GM18526 (cell line): ENCODE results near the gene ASAP2.

Source experiments
- POLR2A ChIP-seq: IDR thresholded peaks from 3 replicates; pipeline ENCODE4 v1.6.1; 2011; ENCODE audit not compliant: insufficient read length; ENCODE audit errors: extremely low read depth

Gene ASAP2

GRCh38 chr2:9312591-9312990, 106.0 kb downstream of the ASAP2 start:
- TF ChIP-seq POLR2A: no peak

- no peak for TF ChIP-seq POLR2A
These were observed 106.8 kb downstream of the ASAP2 start for GRCh38 chr2:9313443-9313842.

DNA sequence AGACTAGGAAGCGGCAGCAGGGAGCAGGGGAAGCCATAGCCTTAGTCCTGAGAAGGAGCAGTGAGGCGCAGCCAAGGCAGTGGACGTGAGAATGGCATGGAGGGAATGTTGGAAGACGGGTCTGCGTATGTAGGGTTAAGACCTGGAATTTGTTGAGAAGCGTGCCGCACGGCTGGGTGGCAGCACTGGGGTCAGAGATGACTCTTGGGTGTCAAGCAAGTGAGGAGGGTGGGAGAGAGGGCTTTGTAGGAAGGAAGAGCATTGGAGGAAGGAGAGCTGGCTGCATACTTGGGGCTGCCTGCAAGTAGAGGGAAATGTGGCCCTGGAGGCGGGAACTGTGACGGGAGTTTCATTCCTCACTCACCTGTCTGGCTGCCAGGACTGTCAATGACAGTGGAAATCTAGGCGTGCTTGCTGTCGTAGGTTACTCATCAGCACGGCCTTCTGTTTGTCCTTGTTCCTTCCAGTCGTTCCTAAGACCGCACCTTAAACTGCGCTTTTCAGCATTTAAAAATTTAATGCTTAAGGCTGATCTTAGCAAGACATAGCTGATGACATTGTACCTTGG, 108.8 kb downstream of the ASAP2 start:
- TF ChIP-seq POLR2A: no peak

DNA sequence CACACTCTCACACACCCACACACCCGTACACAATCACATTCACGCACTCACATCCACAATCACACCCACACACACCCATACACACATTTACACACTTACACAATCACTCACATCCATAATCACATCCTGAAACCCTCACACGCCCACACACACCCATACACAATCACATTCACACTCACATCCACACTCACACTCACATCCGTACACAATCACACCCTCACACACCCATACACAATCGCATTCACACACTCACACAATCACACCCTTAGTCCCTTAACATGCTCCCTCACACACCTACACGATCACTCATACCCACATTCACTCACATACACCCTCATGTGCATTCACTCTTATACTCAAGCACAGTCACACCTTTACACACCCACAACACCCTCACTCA, 110.9 kb downstream of the ASAP2 start:
- TF ChIP-seq POLR2A: no peak

DNA sequence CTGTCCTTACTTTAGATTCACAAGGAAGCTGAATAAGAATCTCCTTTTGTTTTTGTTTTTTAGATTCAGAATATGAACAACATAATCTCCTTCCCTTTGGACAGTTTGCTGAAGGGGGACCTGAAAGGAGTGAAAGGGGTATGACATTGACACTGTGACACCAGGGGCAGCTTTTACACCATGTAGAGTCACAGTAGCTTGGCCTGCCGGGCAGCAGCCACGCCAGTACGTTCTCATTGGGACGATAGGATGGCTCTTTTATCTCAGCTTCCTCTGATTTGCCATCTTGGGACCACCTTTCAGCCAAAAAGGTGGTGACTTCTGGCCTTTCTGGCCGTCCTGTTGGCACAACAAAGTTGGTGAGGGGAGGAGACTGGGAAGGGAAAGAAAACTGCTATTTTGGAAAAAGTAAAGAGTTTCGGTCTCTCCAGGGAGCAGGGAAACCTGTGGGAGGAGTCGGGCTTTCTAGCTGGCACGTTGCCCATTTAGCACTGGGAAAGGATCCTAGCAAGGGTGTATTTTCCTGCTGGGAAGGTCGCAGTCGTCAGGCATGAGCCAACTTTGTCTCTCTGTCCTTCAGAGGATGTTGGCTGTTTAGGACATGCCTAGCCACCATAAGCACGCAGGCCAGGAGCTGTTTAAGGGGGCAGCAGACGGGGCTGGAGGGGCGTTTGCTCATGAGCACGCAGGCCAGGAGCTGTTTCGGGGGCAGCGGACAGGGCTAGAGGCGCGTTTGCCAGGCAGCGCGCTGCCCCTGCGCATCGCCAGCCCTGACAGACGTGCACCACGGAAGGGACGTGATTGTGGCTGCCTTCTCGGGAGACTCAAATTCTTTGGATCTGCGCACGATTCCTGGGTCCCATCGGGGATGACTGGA, 112.1 kb downstream of the ASAP2 start:
- TF ChIP-seq POLR2A: no peak

- no peak for TF ChIP-seq POLR2A
These were observed 112.7 kb downstream of the ASAP2 start for GRCh38 chr2:9319338-9319715.

- no peak for TF ChIP-seq POLR2A
These were observed 116.0 kb downstream of the ASAP2 start for GRCh38 chr2:9322576-9322975.

DNA sequence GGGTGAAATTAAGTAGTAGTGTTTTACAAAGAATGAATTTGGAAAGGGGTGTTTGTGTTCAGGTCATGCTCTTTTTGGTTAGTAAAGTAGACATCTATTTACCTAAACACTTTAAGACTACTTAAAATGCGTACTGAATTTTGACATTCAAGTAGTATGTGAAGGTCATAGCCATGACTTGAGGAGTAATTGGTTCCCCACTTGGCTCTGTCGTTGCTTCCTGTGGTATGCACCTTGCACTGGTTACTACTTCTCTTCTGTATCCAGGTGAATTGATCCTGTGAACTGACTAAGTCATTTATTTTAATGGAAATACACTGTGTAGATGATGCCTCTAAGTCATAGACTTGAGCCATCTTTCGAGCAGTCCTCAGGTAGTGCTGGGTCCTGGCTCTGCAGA, 118.8 kb downstream of the ASAP2 start:
- no peak for TF ChIP-seq POLR2A

DNA sequence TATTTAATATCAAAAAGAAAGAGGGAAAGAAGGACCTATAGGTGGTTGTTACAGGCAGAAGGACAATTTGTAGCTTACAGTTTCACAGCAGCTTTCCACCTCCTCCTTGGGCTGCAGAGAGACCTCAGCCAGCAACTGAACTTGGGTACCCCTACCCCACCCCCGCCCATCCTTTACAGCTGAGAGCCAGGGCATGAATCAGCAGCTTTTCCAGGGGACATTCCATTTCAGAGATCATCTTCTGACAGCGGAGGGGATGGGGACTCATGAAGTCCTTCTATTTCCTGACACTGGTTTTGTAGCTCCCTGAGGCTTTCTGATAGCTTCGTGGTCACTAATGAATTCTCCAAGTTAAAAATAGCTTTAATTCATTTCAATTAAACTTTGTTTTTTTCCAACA, 120.4 kb downstream of the ASAP2 start:
- TF ChIP-seq POLR2A: no peak

- TF ChIP-seq POLR2A: no peak
These were observed 121.3 kb downstream of the ASAP2 start for GRCh38 chr2:9327873-9328352.

DNA sequence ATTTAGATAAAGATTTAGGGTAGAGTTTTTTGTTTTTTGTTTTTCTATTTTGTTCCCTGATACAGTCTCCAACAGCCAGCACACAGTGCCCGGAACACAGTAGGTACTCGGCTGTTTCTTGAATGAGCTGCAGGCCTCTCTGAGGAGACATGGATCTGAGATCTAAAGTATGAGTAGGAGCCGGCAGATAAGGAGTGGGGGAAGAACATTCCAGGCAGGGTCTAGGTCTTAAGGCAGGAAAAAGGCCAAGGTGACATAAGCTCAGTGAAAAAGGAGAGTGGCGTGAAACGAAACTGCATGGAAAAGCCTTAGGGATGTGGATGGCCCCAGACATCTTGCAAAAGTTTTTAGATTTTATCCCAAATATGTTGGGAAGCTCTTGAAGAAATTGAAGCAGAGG, 122.3 kb downstream of the ASAP2 start:
- no peak for TF ChIP-seq POLR2A

- TF ChIP-seq POLR2A: no peak
These were observed 122.9 kb downstream of the ASAP2 start for GRCh38 chr2:9329497-9329896.

DNA sequence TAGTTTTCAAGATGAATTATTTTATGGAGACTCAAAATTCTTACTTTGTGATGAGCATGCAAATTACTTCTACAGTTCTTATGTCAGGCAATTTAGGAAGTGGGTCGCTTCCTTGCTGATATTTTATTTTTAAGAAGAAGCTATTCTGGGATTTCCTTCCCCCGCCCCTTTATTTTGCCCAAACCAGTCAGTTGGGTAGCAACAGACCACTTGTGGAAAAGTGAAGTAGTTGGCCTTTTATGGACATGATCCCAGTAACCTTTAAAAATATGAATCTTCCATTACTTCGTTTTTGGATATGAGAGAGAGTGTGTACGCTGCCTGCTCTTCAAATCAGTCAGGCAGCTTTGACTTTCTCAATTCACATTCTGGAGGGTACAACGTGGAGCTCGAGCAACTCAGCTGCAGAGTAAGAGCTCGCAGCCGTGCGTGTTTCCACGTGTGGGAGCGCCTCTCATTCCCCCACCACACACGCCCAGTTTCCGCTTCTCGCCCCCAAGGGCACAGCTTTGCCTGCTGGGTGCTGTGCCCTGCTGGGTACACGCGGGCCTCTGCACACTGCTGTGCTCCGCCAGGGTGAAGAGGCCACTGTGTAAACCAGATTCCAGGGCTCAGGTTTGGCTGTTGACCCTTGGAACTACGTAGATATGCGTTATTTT, 124.1 kb downstream of the ASAP2 start:
- no peak for TF ChIP-seq POLR2A

GRCh38 chr2:9331704-9332103, 125.1 kb downstream of the ASAP2 start:
- no peak for TF ChIP-seq POLR2A

DNA sequence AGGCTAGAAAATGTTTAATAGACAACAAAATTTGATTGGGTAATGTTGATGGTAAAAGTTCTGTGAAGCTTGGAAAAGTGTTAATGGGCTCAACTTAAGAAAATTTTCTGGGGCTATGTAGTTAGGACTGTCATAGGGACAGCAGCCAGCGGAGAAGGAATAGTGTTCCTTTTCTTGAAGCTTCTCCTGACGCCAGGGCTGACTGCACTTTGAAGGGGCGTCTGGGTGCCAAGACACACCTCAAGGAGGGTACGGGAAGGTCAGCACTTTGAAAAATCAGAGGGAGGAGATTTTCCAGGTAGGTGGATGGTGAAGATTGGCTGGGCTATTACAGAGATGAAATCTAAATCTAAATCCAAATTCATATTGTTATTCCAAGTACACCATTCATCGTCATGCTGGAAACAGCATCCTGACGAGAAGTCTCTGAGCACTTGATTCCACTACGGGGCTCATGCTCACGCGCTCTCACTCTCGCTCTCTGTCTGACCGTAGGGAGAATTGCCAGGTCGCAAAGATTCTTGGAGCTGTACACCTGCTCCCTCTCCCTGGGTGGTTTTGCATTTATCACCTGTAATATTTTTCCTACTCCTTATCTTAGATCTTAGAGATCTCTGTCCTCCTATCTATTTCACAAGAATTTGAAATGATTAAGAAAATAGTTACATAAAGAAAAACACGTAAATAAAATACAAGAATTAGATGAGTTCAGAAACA, 125.7 kb downstream of the ASAP2 start:
- no peak for TF ChIP-seq POLR2A

DNA sequence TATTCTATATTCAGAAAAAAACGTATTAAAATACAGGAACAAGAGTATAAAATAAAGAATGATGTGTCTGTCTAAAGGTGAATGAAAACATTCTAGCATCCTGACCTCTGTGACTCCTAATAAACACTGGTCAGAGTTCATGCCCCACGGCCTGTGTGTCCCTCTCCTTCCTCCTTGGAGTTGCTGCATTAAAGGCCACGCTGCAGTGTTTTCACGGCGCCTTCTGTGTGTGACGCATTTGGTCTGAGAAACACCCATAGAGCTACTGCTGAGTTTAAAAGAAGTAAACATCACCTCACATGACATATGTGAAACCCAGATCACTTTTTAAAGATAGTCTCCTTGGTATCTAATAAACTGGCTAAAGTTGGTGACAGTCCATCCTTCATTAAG, 126.2 kb downstream of the ASAP2 start:
- TF ChIP-seq POLR2A: no peak

DNA sequence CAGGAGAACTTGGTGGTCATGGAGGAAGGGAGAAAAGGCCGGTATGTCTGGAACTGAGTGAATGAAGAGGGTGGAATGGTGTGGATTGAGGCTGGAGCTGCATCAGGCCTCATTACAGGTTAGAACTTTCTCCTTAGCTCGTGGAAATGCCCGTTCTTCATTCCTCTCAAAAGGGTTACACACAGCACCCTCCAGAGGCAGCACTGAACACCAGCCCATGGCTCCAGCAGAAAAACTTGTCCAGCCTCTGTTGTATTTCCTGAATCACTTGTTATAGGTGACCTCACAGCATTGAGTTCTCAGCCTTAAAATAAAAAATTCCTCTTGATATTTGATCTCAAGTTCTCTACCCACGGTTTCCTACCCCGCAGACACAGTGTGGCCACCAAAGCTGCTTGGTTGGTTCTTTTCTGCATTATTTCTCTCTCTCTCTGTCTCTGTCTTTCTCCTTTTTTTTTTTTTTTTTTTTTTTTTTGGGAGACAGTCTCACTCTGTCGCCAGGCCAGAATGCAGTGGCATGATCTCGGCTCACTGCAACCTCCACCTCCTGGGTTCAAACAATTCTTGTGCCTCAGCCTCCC, 127.1 kb downstream of the ASAP2 start:
- TF ChIP-seq POLR2A: no peak
